Caco-2 (cell line): ENCODE results near the gene CUL1. TPM values are rescaled to one million over a fixed set of nuclear protein-coding genes. Genes with fewer than 3 reads are reported as not detected.

Source experiments
- BruUV-seq: library from RNA; stranded (reverse); fragments of 400-500 nt; replicated peaks from 2 replicates; lab custom pipeline; 2021; lab: Mats Ljungman, UMichigan
- CTCF ChIA-PET: fragments of 300-600 bp; sonication (Branson Sonifier 250); formaldehyde crosslinking; loops from one replicate; lab custom pipeline; 2022; ENCODE audit warnings: antibody characterized with exemption; lab: Charles Lee
- POLR2A ChIA-PET: fragments of 300-600 bp; sonication (Branson Sonifier 250); formaldehyde crosslinking; loops from one replicate; lab custom pipeline; 2022; ENCODE audit warnings: antibody characterized with exemption; lab: Charles Lee
- DNase-seq, 2 experiments: peaks; one replicate each; pipeline versions ENCODE4 v3.0.0 to v3.0.0-alpha.2; 2020 to 2022
- H3K27me3 ChIP-seq: replicated peaks from 2 replicates; pipeline ENCODE4 v1.6.0; 2011; ENCODE audit warnings: low read length; ENCODE audit not compliant: control insufficient read depth, insufficient read depth
- H3K36me3 ChIP-seq: 2 replicates; pipeline ENCODE4 v1.5.1; 2011; ENCODE audit warnings: low read length; ENCODE audit not compliant: control insufficient read depth, insufficient read depth
- H3K4me1 ChIP-seq: fragments of 250-450 bp; sonication (Bioruptor Pico); 2 replicates; pipeline ENCODE4 v1.5.1; 2020; ENCODE audit warnings: mild to moderate bottlenecking
- H3K4me3 ChIP-seq: 2 replicates; pipeline ENCODE4 v1.5.1; 2011; ENCODE audit warnings: low read depth, mild to moderate bottlenecking, control low read depth, low read length
- H3K9me3 ChIP-seq: fragments of 250-450 bp; sonication (Bioruptor Pico); 2 replicates; pipeline ENCODE4 v1.5.1; 2020; ENCODE audit warnings: mild to moderate bottlenecking, moderate library complexity
- H3K27ac Mint-ChIP-seq: one replicate; pipeline ENCODE4 v1.8.0; 2022; ENCODE audit warnings: mixed read lengths; ENCODE audit not compliant: unreplicated experiment
- H3K27me3 Mint-ChIP-seq: one replicate; pipeline ENCODE4 v1.8.0; 2022; ENCODE audit warnings: mixed read lengths; ENCODE audit not compliant: insufficient read depth, unreplicated experiment
- H3K36me3 Mint-ChIP-seq: one replicate; pipeline ENCODE4 v1.8.0; 2022; ENCODE audit warnings: mild to moderate bottlenecking, mixed read lengths; ENCODE audit not compliant: insufficient read depth, unreplicated experiment
- H3K4me1 Mint-ChIP-seq: one replicate; pipeline ENCODE4 v1.8.0; 2022; ENCODE audit warnings: low read depth, mixed read lengths; ENCODE audit not compliant: unreplicated experiment
- H3K4me3 Mint-ChIP-seq: one replicate; pipeline ENCODE4 v1.8.0; 2022; ENCODE audit warnings: mild to moderate bottlenecking, moderate library complexity, mixed read lengths; ENCODE audit not compliant: unreplicated experiment
- H3K9me3 Mint-ChIP-seq: one replicate; pipeline ENCODE4 v1.8.0; 2022; ENCODE audit warnings: mixed read lengths; ENCODE audit not compliant: unreplicated experiment
- intact Hi-C: fragments of 100-400 bp; cut with micrococcal nuclease; formaldehyde crosslinking; loops from one replicate; pipeline ENCODE4 v1.10.0; 2022; ENCODE audit not compliant: unreplicated experiment
- total RNA-seq: library from RNA; stranded (reverse); gene quantifications from 2 replicates; pipeline ENCODE4 v1.2.3, GENCODE V29; 2022
- TF ChIP-seq, protein P1 (sequence below), 2 experiments: fragments of 200-600 bp in 1 of 2; IDR thresholded peaks; 1 replicate in 1 of 2; 2 replicates in 1 of 2; pipeline versions ENCODE4 v1.5.1 to v1.8.0; 2011 to 2022; ENCODE audit warnings: antibody characterized with exemption in 1 of 2, control low read depth in 1 of 2, inconsistent platforms in 1 of 2, low read depth in 1 of 2, low read length in 1 of 2, mild to moderate bottlenecking in 1 of 2, moderate library complexity in 1 of 2; ENCODE audit not compliant: insufficient read depth in 1 of 2, severe bottlenecking in 1 of 2, unreplicated experiment in 1 of 2

Gene CUL1
- total RNA-seq, 1 experiment from 2014 or later = 71.9 TPM

DNA sequence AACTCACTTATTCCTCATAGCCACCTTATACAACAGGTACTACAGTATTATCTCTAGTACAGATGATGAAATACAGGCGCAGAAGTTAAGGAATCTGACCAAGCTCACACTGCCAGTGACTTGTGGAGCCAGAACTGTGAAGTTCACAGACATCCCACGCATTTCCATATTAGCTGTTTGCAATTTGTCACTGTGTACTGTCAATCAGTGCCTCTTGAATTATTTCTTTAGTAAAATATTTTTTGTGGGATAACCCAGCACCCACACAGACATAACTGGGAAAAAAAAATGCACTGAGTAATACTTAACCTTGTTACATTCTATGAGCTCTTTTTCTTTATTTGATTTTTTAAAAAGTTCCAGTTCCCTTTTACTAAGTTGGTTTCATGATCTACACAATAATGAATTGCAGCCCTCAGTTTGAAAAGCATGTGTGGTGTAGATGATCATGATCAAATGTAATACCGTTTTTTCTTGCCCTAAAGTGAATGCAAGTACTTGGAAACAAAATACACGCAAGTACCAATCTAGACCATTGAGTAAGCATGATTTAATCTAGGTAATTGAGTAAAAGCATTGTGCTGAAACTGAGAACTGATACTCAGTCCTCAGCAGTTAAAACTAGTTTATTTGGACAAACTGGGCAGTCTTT, 14.1 kb downstream of the CUL1 start:
- Mint-ChIP-seq H3K9me3 (peaks cover 7% of the 10 kb centered on the region), H3K4me1 (peaks cover 41% of the 10 kb centered on the region), H3K36me3 (peaks cover 20% of the 10 kb centered on the region), H3K27me3 (no peaks in the 10 kb centered on the region), H3K4me3 (no peak overlapping the region), H3K27ac (no peak overlapping the region)
- TF ChIP-seq, protein P1, sequence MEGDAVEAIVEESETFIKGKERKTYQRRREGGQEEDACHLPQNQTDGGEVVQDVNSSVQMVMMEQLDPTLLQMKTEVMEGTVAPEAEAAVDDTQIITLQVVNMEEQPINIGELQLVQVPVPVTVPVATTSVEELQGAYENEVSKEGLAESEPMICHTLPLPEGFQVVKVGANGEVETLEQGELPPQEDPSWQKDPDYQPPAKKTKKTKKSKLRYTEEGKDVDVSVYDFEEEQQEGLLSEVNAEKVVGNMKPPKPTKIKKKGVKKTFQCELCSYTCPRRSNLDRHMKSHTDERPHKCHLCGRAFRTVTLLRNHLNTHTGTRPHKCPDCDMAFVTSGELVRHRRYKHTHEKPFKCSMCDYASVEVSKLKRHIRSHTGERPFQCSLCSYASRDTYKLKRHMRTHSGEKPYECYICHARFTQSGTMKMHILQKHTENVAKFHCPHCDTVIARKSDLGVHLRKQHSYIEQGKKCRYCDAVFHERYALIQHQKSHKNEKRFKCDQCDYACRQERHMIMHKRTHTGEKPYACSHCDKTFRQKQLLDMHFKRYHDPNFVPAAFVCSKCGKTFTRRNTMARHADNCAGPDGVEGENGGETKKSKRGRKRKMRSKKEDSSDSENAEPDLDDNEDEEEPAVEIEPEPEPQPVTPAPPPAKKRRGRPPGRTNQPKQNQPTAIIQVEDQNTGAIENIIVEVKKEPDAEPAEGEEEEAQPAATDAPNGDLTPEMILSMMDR (IDR thresholded peaks at IDR 0.05; ENCODE audit: insufficient read depth in 1 of 2, low read depth in 1 of 2, low read length in 1 of 2, severe bottlenecking in 1 of 2, unreplicated experiment in 1 of 2) = no peak
- Histone ChIP-seq H3K9me3 (no peaks in the 10 kb centered on the region), H3K4me3 (no peak overlapping the region), H3K36me3 (no peaks in the 10 kb centered on the region; the same call in none of the 2 replicates), H3K4me1 (peaks cover 27% of the 10 kb centered on the region), H3K27me3 (no peaks in the 10 kb centered on the region)
- no TSS peak for BruUV-seq
- CTCF ChIA-PET = no interaction called here
- POLR2A ChIA-PET = no interaction called here
- intact Hi-C loops = no loop called here
- DNase-seq = no peak

DNA sequence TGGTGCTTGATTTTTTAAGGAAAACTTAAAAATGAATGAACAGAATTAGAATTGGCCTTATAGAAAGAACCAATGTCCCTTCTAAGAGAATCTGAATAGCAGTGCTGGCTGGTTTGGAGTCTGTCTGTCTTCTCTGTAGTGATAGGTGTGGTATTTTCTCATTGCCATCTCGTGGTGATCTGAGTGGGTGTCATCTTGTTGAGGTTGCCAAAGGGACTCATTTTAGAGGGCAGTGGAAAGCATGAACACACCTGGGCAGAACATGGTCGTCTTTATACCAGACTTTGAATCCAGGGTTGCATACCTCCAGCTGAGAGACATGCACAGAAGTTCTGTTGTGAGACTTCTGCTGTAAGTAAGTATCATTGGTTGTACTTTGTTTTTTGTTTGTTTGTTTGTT, 15.8 kb downstream of the CUL1 start:
- H3K9me3 ChIP-seq = no peaks in the 10 kb centered on the region
- H3K4me1 ChIP-seq = peaks cover 18% of the 10 kb centered on the region
- no peaks in the 10 kb centered on the region for H3K27me3 Mint-ChIP-seq
- peaks cover 35% of the 10 kb centered on the region for H3K4me1 Mint-ChIP-seq
- CTCF ChIA-PET = no interaction called here
- H3K9me3 Mint-ChIP-seq = peaks cover 7% of the 10 kb centered on the region
- BruUV-seq = no TSS peak
- DNase-seq = no peak
- TF ChIP-seq, protein P1 (IDR thresholded peaks at IDR 0.05; ENCODE audit: insufficient read depth in 1 of 2, low read depth in 1 of 2, low read length in 1 of 2, severe bottlenecking in 1 of 2, unreplicated experiment in 1 of 2) = no peak
- POLR2A ChIA-PET = no interaction called here
- H3K27ac Mint-ChIP-seq = no peak overlapping the region
- intact Hi-C loops = no loop called here
- no peak overlapping the region for H3K4me3 ChIP-seq
- peaks cover 19% of the 10 kb centered on the region for H3K36me3 Mint-ChIP-seq
- H3K36me3 ChIP-seq = no peaks in the 10 kb centered on the region; the same call in 1 of the 2 replicates
- no peaks in the 10 kb centered on the region for H3K27me3 ChIP-seq
- no peak overlapping the region for H3K4me3 Mint-ChIP-seq

DNA sequence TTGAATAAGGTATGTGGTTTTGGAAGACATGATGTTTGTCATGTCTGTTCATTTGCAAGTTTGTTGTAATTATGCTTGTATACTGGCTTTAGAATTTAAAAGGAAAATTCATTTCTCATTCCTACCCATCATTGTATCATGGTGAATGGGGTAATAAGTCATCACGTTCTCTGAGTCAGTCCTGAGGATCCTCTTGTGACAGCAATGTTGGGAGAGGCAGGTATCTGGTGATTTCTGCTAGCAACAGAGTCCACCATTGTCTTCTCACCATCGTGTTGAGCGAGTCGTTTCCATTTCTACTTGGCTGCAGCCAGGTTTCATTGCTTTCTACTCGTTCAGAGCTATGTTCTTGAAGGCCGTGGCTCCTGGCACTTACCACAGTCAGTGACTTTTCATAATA, 16.3 kb downstream of the CUL1 start:
- POLR2A ChIA-PET = no interaction called here
- H3K4me3 ChIP-seq = no peak overlapping the region
- H3K36me3 Mint-ChIP-seq = peaks cover 14% of the 10 kb centered on the region
- H3K4me3 Mint-ChIP-seq = no peak overlapping the region
- CTCF ChIA-PET = no interaction called here
- intact Hi-C loops = no loop called here
- H3K9me3 Mint-ChIP-seq = peaks cover 7% of the 10 kb centered on the region
- no peak for DNase-seq
- H3K27ac Mint-ChIP-seq = no peak overlapping the region
- H3K9me3 ChIP-seq = no peaks in the 10 kb centered on the region
- H3K4me1 ChIP-seq = peaks cover 18% of the 10 kb centered on the region
- no peaks in the 10 kb centered on the region for H3K27me3 ChIP-seq
- no peaks in the 10 kb centered on the region; the same call in 1 of the 2 replicates for H3K36me3 ChIP-seq
- TF ChIP-seq, protein P1 (IDR thresholded peaks at IDR 0.05; ENCODE audit: insufficient read depth in 1 of 2, low read depth in 1 of 2, low read length in 1 of 2, severe bottlenecking in 1 of 2, unreplicated experiment in 1 of 2) = no peak
- BruUV-seq = no TSS peak
- H3K4me1 Mint-ChIP-seq = peaks cover 38% of the 10 kb centered on the region
- no peaks in the 10 kb centered on the region for H3K27me3 Mint-ChIP-seq
